Stimulated activated CD4-positive, alpha-beta T cell treated with anti-CD3 and anti-CD28 coated beads, Interleukin-12 subunit alpha, Interleukin-12 subunit beta, amount 100 ng/mL, for 48 hours (primary cell): Measurements from ENCODE around the gene RICTOR.

Experiments
- DNase-seq, 3 donors: peaks; one replicate each; pipeline ENCODE4 v3.0.0-alpha.2; 2020; ENCODE audit warnings: low read depth in 2 of 3, low spot score in 1 of 3

RICTOR gene

GRCh38 chr5:39093352-39093751 is 19.2 kb upstream of the RICTOR start:
- no peak for DNase-seq

- no peak for DNase-seq
Observed at GRCh38 chr5:39092581-39093351, 18.6 kb upstream of the RICTOR start.

DNA sequence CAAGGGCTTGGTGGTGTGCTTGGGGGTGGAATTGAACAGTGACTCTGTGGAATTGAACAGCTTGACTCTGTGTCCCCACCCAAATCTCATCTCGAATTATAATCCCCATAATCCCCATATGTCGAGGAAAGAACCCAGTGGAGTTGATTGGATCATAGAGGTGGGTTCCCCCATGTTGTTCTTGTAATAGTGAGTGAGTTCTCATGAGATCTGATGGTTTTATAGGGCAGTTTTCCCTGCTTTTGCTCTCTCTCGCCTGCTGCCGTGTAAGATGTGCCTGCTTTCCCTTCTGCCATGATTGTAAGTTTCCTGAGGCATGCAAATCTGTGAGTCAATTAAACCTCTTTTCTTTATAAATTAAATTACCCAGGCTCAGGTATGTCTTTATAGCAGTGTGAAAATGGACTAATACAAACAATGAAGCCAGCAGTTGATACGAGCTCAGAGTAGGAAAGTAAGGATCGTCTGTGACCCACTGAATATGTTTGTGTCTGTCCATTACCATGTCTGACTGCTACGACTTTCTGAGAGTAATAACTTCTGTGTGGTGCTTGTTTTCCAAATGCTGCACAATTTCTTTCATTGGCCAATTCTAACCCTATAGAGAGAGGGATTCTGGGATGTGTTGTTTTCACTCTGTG is 17.9 kb upstream of the RICTOR start:
- no peak for DNase-seq

- DNase-seq: no peak
Observed at GRCh38 chr5:39083968-39084367, 9.8 kb upstream of the RICTOR start.

DNA sequence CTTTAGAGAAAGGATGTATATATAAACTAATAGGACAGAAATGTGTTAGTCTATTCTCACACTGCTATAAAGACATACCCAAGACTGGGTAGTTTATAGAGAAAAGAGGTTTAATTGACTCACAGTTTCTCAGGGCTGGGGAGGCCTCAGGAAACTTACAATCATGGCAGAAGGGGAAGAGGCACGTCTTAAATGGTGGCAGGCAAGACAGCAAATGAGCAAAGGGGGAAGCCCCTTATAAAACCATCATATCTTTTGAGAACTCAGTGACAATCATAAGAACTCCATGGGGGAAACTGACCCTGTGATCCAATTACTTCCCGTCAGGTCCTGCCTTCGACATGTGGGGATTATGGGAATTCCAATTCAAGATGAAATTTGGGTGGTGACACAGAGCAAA is 8.8 kb upstream of the RICTOR start:
- DNase-seq: no peak

GRCh38 chr5:39080597-39081204 is 6.5 kb upstream of the RICTOR start:
- DNase-seq: peak in 1 of 3 donors; percentile 28

DNA sequence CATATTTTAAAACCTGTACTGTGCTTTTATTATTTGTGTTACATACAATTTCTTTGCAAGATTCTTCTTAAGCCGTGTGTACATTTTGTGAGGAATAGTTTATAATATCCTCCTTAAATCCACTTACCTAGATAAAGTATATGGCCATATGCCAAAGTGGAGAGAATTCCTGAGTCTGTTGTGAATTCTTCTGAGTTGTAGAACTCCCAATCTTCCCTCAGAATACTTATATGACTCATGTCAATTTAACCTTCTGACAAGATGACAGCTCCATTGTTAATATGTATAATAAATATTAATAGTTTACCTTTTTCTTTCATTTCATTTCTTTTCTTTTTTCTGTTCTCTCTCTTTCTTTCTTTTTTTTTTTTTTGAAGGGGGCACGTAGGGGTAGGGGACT is 6.0 kb upstream of the RICTOR start:
- no peak for DNase-seq

DNA sequence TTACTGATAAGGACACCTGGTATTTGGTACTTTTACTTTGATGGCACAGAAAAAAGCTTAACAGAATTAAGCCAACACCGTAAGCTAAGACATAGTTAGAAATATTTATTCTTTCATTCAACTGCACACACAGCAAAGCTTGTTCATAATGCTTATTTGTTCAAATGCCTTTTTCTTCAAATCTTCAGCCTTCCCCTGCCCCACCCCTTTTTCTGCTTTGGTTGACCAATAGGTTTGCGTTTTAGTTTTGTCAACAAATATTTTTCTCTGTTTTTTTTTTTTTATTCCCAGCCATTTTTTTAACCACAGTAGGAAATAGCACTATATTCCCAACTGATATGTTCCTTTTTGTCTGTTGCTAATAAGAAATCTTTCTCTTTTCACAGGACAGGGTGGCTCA is 4.9 kb upstream of the RICTOR start:
- no peak for DNase-seq

DNA sequence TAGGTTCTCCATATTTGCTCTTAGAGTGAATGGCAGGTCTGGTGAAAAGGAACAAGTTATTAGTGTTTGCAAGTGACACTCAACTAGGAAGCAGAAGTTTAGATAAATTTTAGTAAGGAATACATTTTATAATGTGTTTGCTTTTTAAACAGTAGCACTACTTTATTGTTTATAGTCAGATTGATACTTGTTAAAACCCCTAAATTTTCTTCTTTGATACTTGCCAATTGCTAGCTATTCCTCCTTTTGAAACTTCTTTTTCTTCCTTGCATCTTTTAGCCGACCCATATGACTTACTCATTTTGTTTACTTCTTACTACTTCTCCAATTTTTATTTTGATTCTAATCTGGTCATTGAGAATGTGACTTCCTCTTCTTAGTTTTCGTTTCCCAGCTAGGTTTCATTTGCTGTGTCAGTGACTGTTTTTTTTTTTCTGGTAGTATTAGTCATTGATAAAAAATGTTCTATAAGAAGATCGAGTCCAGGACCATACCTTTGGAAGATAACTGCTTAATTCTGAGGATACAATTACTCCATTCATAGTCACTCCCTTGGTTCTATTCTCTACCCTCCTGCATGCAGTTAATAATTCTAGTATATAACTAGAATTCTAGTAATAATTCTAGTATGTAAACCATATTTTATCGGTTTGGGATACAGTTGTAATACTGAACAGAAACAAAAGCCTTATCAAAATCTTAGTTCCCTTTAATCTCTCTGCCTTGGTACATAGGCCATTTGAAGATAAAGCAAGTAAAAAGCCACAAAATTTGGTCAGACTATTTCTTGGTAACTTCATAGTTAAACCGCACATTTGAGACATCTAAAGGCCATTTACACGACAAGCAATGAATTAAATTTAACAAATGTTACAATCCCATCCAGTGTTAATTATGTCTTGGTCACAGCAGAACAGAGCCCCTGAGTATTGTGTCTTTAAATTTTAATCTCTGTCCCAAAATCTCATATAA is 2.8 kb upstream of the RICTOR start:
- no peak for DNase-seq

DNA sequence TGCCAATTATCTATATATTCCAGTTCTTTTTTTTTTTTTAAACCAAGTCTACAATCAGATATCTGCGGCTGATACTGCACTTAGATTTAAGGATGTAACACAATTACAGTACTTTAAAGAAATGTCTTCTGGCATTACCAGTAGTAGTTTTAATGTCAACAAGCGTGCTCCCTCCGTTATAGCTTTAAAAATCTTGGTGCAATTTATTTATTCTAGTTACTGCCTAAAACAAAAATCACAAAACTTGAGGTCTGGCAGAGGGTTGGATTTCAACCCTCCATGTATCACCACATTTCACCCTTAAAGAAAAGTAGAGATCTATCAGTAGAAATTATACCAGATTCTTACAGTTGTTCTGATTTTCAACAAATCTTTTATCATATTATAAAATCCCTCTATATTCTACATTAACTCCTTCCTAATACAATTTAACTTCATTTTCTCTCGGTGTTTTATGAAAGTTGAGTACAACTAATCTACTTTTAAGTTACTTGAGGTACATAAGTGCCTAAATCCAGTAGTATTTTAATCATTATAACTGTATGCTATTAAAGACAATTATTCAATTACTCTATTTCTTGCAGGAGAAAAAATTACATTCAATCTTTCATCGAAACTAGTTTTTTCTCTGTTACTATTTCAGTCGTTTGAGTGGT is 2.0 kb upstream of the RICTOR start:
- no peak for DNase-seq

DNA sequence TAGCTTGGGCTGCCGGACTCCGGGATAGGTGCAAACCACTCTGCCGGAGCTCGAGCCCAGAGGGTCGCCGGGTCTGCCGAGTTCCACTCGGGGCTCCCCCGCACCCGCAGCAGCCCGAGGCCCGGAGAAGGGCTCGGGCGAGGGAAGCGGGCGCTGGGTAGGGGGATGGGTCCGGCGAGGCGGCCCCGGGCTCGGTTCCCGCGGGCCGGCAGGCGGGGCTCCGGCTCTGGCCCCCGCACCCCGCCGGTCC is 507 bp downstream of the RICTOR start:
- no peak for DNase-seq

- DNase-seq: peak in 2 of 3 donors; percentile 41 to 42
Observed at GRCh38 chr5:39072925-39073766, 1.1 kb downstream of the RICTOR start.

- DNase-seq: no peak
Observed at GRCh38 chr5:39068099-39068498, 6.1 kb downstream of the RICTOR start.

DNA sequence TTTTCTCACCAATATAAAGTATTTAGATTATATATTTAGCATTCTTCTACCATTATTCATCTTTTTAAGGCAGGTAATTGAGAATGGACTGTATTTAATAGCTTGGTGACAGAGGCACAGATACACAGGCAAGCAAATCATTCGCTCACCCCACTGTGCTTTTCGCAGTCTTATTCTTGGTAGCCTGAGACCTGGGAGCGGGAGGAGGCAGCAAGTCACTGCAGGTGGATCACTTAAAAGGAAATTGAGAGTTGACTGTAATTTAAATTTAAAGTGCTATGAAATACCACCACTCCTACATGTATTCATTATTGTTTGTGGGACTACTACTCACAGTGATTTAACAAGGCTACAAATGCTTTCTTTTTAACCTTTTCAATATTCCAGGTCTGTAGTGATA is 9.7 kb downstream of the RICTOR start:
- no peak for DNase-seq

GRCh38 chr5:39063037-39063436 is 11.2 kb downstream of the RICTOR start:
- no peak for DNase-seq

DNA sequence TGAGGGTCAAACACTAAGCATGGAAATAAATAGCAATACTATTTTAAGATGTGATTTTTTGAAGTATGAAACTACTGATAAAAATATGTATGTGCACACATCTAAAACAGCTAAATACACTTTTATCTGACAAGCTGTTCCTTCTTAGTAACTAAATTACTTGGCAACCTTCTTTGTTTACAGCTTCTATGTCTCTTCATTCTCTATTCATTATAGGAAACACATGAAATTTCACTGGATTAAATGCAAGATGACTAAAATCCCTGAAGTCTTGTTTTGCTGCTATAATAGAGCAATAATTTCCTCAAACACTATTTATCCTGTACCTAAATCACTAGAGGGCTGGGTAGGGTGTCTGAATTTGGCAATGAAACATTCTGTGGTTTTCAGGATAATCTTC is 11.7 kb downstream of the RICTOR start:
- DNase-seq: no peak

- DNase-seq: no peak
Observed at GRCh38 chr5:39062104-39062503, 12.1 kb downstream of the RICTOR start.

GRCh38 chr5:39059064-39059463 is 15.1 kb downstream of the RICTOR start:
- no peak for DNase-seq

DNA sequence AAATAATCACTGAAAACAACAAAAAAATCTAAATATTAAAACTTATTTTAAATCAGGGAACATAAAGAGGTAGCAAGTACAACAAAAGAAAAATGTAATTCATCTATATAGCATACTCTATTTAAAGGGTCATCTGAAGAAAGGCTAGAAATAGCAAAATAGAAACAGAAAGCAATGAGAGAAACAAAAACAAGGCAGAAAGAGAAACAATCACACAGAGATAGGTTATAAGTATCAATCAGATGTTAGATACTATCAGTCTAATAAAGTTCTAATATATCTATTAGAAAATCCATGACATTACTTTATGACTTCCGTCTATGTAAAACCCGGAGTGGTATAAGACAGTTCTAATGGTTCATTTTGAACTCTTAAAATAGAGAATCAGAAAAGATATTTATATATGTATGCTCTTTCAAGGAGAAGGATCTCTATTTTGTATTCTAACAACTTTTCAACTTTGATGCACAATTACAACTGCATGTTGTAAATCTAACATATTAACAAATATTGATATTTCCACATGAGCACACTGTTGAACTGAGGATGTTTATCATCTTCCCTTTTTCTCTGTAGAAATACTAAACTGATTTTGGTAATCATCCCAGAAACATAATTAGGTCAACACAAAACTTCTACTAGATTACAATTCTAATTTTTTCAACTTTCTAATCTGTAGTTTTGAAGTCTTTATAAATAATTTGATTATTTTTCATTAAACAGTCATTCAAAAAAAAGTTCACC is 15.8 kb downstream of the RICTOR start:
- no peak for DNase-seq

- no peak for DNase-seq
Observed at GRCh38 chr5:39057734-39058133, 16.5 kb downstream of the RICTOR start.
